Ureter (tissue), 1 donor: ENCODE measurements around the gene CPED1. TPM values are rescaled to one million over a fixed set of nuclear protein-coding genes. Genes with fewer than 3 reads are reported as not detected.
"Not testable (repeated sequence)": the region's sequence is repeated elsewhere in the genome, so short reads cannot be mapped to it uniquely, and the experiment has no call there.

Source experiments
- DNase-seq: peaks from one replicate; pipeline ENCODE4 v3.0.0-alpha.2; 2020; ENCODE audit warnings: low spot score
- total RNA-seq: library from RNA; stranded (reverse); gene quantifications from one replicate; pipeline ENCODE4 v1.2.4, GENCODE V29; 2023
- donor health status: DM: yes; HTN: yes; CAD: no.

The CPED1 gene
- total RNA-seq, 1 donor from 2014 or later = 61.4 TPM

- no peak for DNase-seq
Measured at GRCh38 chr7:121313220-121313792, 324.8 kb downstream of the CPED1 start.

GRCh38 chr7:121313793-121314676 is 325.5 kb downstream of the CPED1 start:
- DNase-seq = no peak

- DNase-seq = not testable (repeated sequence)
Measured at GRCh38 chr7:121315170-121315569, 326.7 kb downstream of the CPED1 start.

- DNase-seq = no peak
Measured at GRCh38 chr7:121322460-121322859, 333.9 kb downstream of the CPED1 start.

GRCh38 chr7:121323515-121324302 is 335.2 kb downstream of the CPED1 start:
- DNase-seq = no peak

- no peak for DNase-seq
Measured at GRCh38 chr7:121327671-121328070, 339.2 kb downstream of the CPED1 start.

GRCh38 chr7:121328508-121329190 is 340.1 kb downstream of the CPED1 start, which contains the start of gene WNT16:
TSS of gene WNT16 (plus strand) at chr7:121329000. CDS start at chr7:121329293, 293 bp downstream.
- DNase-seq = no peak

- no peak for DNase-seq
Measured at GRCh38 chr7:121329191-121330052, 340.9 kb downstream of the CPED1 start.

GRCh38 chr7:121330053-121330833 is 341.7 kb downstream of the CPED1 start:
- DNase-seq = no peak

- no peak for DNase-seq
Measured at GRCh38 chr7:121331048-121331447, 342.5 kb downstream of the CPED1 start.

- no peak for DNase-seq
Measured at GRCh38 chr7:121331574-121331973, 343.1 kb downstream of the CPED1 start.

GRCh38 chr7:121334376-121334775 is 345.9 kb downstream of the CPED1 start:
- no peak for DNase-seq

- no peak for DNase-seq
Measured at GRCh38 chr7:121334875-121335648, 346.6 kb downstream of the CPED1 start.

GRCh38 chr7:121336579-121336978 is 348.1 kb downstream of the CPED1 start:
- DNase-seq = no peak

GRCh38 chr7:121337398-121337797 is 348.9 kb downstream of the CPED1 start:
- no peak for DNase-seq

- DNase-seq = no peak
Measured at GRCh38 chr7:121339082-121339481, 350.6 kb downstream of the CPED1 start.

GRCh38 chr7:121341933-121342332 is 353.4 kb downstream of the CPED1 start:
- no peak for DNase-seq

- DNase-seq = no peak
Measured at GRCh38 chr7:121342631-121343030, 354.1 kb downstream of the CPED1 start.

- DNase-seq = no peak
Measured at GRCh38 chr7:121343302-121343701, 354.8 kb downstream of the CPED1 start.
